GM10266 (cell line): Measurements from ENCODE around the gene TLE3.

Experiments used
- DNase-seq: peaks from one replicate; pipeline ENCODE4 v3.0.0; 2012; ENCODE audit errors: extremely low spot score
- CTCF ChIP-seq: IDR thresholded peaks from 2 replicates; pipeline ENCODE4 v1.5.1; 2012; ENCODE audit warnings: mild to moderate bottlenecking, low read depth; ENCODE audit not compliant: control insufficient read depth, insufficient read depth; ENCODE audit errors: missing control alignments

TLE3 gene

GRCh38 chr15:70098153-70098460, 390 bp upstream of the TLE3 start:
- DNase-seq, result no peak
- TF ChIP-seq CTCF, result no peak

- TF ChIP-seq CTCF, result no peak
- DNase-seq, result no peak
Observed at GRCh38 chr15:70097063-70097320, 725 bp downstream of the TLE3 start.

- peak; percentile 75 for DNase-seq
- no peak for TF ChIP-seq CTCF
Observed at GRCh38 chr15:70096215-70097062, 1.3 kb downstream of the TLE3 start.

- TF ChIP-seq CTCF, result no peak
- DNase-seq, result peak; percentile 75
Observed at GRCh38 chr15:70095408-70096214, 2.1 kb downstream of the TLE3 start.

GRCh38 chr15:70094690-70095311, 2.9 kb downstream of the TLE3 start:
- DNase-seq, result no peak
- TF ChIP-seq CTCF, result no peak

GRCh38 chr15:70093481-70094319, 4.0 kb downstream of the TLE3 start:
- DNase-seq, result no peak
- TF ChIP-seq CTCF, result no peak
